ENCODE results near the gene ELF1.

ELF1 gene

DNA sequence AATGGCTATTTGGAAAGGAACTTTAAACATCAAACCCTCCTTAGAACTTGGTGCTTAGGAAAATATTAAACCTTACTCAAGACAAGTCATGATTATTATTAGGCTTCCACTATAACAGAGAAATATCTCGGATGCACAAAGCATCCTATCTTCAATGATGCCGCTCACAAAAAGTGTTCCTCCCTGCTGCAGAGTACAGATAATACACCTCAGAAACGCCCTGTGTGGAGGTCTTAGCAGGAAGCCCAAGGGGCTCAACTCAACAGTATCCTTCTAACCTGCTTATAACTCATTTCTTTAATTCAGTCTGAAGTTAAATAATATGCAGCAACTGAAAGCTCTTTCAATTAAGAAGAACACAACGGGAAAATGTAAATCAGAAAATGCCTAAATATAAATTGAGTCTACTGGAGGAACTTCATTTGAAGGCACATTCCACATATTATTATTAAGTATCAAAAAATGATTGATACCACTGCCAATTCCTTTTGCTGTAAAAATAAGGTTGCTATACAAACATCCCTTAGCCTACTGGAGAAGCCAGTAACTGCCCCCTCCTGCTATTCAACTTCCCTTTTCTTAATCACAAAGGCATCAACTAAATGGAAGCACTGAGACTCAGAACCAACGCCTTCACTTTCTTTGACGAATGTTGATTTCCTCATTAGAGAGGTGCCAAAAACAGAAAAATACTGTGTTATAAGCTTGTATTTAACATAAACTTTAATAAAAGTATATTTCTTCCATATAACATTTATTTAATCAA is 12.0 kb downstream of the ELF1 start:
- H3K36me3 ChIP-seq (ENCODE audit: control insufficient read depth, insufficient read depth, low read length): no peaks in the 10 kb centered on the region
- no peaks in the 10 kb centered on the region for H3K9me3 ChIP-seq (ENCODE audit: control insufficient read depth, low read length)
- WGBS, 2 experiments: 70 to 87% methylated on average over 4 to 6 of the region's 6 CpGs
- no peak overlapping the region for H3K27ac ChIP-seq (ENCODE audit: insufficient read depth, low read depth, low read length, poor library complexity, severe bottlenecking)
- H3K27me3 ChIP-seq (ENCODE audit: control insufficient read depth, insufficient read depth, low read length, poor library complexity, severe bottlenecking): no peaks in the 10 kb centered on the region
- H3K4me3 ChIP-seq (ENCODE audit: insufficient read depth, low read depth, low read length): no peak overlapping the region
- H3K4me1 ChIP-seq (ENCODE audit: control insufficient read depth, insufficient read depth, low read length): no peaks in the 10 kb centered on the region

GRCh38 chr13:41006306-41006705 is 12.8 kb downstream of the ELF1 start:
- Histone ChIP-seq H3K27ac (ENCODE audit: insufficient read depth, low read depth, low read length, poor library complexity, severe bottlenecking) (no peak overlapping the region), H3K27me3 (ENCODE audit: control insufficient read depth, insufficient read depth, low read length, poor library complexity, severe bottlenecking) (no peaks in the 10 kb centered on the region), H3K36me3 (ENCODE audit: control insufficient read depth, insufficient read depth, low read length) (no peaks in the 10 kb centered on the region), H3K4me3 (ENCODE audit: insufficient read depth, low read depth, low read length) (no peak overlapping the region), H3K9me3 (ENCODE audit: control insufficient read depth, low read length) (no peaks in the 10 kb centered on the region), H3K4me1 (ENCODE audit: control insufficient read depth, insufficient read depth, low read length) (no peaks in the 10 kb centered on the region)
- WGBS, 2 experiments: 85 to 100% methylated on average over 1 to 3 of the region's 3 CpGs

DNA sequence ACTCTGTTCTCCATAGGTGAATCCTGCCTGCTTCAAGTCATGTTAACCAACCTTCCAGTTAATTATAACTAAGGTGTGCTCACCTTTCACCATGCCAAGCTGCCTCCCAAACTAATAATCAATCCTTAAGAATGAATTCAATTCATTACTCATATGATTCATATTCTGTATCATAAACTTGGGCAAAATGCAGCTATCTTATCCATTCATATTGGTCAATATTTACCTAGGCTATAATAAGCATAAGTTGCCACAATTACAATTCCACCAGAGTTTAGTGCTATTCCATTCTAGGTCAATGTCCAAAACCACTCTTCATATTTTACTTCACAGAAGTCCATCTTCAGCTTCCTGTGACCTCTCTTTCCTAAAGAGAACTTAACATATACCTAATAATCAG is 13.4 kb downstream of the ELF1 start:
- no peaks in the 10 kb centered on the region for H3K9me3 ChIP-seq (ENCODE audit: control insufficient read depth, low read length)
- H3K27me3 ChIP-seq (ENCODE audit: control insufficient read depth, insufficient read depth, low read length, poor library complexity, severe bottlenecking): no peaks in the 10 kb centered on the region
- H3K4me1 ChIP-seq (ENCODE audit: control insufficient read depth, insufficient read depth, low read length): no peaks in the 10 kb centered on the region
- H3K36me3 ChIP-seq (ENCODE audit: control insufficient read depth, insufficient read depth, low read length): no peaks in the 10 kb centered on the region
- no peak overlapping the region for H3K4me3 ChIP-seq (ENCODE audit: insufficient read depth, low read depth, low read length)
- H3K27ac ChIP-seq (ENCODE audit: insufficient read depth, low read depth, low read length, poor library complexity, severe bottlenecking): no peak overlapping the region

DNA sequence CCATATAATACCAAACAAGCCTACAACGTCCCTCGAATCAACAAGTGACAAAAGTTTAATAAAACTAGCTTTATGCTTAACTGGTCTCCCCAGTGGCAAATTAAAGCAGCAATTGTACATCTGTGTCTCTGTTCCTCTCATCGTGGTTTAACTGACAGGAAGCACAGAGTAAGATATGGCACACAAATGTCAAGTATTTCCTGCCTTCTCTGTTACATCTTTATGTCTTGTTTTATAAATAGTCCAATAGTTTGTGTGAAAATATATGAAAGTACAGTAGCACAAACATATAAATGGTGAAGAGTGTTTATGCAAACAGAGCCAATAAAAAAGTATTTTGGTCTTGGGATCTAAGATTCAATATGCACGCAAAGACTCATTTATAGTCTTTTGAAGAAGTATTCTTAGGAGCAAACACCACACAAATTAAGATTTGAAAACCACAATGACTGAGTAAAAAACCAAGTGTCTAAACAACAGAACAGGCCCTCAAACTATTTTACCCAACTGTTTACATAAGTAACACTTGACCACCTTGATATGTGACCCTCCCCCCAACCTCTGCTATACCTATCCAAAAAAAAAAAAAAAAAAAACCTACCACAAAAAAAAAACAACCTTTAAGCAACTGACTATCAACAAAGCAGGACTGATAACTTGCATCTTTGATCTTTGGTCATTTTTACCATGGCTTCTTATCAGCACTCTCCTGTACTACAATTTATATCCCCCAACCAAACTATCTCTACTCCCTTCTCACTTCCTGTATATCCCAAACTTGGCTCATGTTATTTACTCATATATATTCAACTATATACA is 14.0 kb downstream of the ELF1 start:
- H3K27ac ChIP-seq (ENCODE audit: insufficient read depth, low read depth, low read length, poor library complexity, severe bottlenecking): no peak overlapping the region
- 95 to 97% methylated on average over 4 of the region's 4 CpGs for WGBS, 2 experiments
- H3K4me3 ChIP-seq (ENCODE audit: insufficient read depth, low read depth, low read length): no peak overlapping the region
- H3K4me1 ChIP-seq (ENCODE audit: control insufficient read depth, insufficient read depth, low read length): no peaks in the 10 kb centered on the region
- H3K36me3 ChIP-seq (ENCODE audit: control insufficient read depth, insufficient read depth, low read length): no peaks in the 10 kb centered on the region
- no peaks in the 10 kb centered on the region for H3K9me3 ChIP-seq (ENCODE audit: control insufficient read depth, low read length)
- H3K27me3 ChIP-seq (ENCODE audit: control insufficient read depth, insufficient read depth, low read length, poor library complexity, severe bottlenecking): no peaks in the 10 kb centered on the region

DNA sequence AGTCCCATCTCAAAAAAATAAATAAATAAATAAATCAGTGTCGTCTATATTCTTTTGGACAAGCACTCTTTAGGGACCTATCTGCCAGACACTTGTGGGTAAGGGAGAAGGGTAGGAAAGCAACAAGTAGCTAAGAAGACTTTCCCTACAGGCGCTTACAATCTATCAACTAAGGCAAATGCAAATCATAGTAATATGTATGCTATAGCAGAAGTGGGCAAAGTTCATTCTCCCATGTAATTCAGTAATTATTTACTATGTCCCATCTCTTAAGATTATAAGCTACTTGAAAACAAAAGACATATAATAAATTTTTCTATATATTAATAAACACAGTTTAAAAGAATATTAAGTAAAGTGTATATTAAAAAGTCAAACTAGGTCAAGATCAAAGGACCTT is 16.5 kb downstream of the ELF1 start:
- no CpG with 5 or more reads among the region's 2 CpGs for WGBS, 2 experiments
- H3K9me3 ChIP-seq (ENCODE audit: control insufficient read depth, low read length): no peaks in the 10 kb centered on the region
- no peak overlapping the region for H3K4me3 ChIP-seq (ENCODE audit: insufficient read depth, low read depth, low read length)
- no peaks in the 10 kb centered on the region for H3K4me1 ChIP-seq (ENCODE audit: control insufficient read depth, insufficient read depth, low read length)
- no peaks in the 10 kb centered on the region for H3K27me3 ChIP-seq (ENCODE audit: control insufficient read depth, insufficient read depth, low read length, poor library complexity, severe bottlenecking)
- H3K27ac ChIP-seq (ENCODE audit: insufficient read depth, low read depth, low read length, poor library complexity, severe bottlenecking): no peak overlapping the region
- H3K36me3 ChIP-seq (ENCODE audit: control insufficient read depth, insufficient read depth, low read length): no peaks in the 10 kb centered on the region

- Histone ChIP-seq H3K36me3 (ENCODE audit: control insufficient read depth, insufficient read depth, low read length) (no peaks in the 10 kb centered on the region), H3K27ac (ENCODE audit: insufficient read depth, low read depth, low read length, poor library complexity, severe bottlenecking) (no peak overlapping the region), H3K9me3 (ENCODE audit: control insufficient read depth, low read length) (no peaks in the 10 kb centered on the region), H3K4me1 (ENCODE audit: control insufficient read depth, insufficient read depth, low read length) (no peaks in the 10 kb centered on the region), H3K4me3 (ENCODE audit: insufficient read depth, low read depth, low read length) (no peak overlapping the region), H3K27me3 (ENCODE audit: control insufficient read depth, insufficient read depth, low read length, poor library complexity, severe bottlenecking) (no peaks in the 10 kb centered on the region)
- 95 to 96% methylated on average over 5 of the region's 5 CpGs for WGBS, 2 experiments
Measured at GRCh38 chr13:41001695-41002094, 17.4 kb downstream of the ELF1 start.

DNA sequence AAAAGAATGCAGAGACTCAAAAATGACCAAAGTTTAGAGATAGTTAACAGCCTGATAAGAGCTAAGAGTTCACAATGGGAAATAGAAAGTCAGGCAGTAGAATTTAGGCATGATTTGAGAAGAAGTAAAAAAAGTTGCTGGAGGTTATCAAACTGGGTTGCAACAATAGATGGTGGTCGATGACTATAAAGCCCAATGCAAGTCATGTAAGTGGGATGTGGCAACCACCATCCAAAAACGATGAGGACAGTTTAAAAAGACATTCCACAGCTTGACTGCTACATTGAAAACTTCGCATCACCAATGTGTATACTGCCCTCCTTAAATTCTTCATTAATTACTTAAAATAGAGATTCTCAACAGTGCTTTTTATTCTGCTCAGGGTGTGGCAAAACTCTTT is 19.7 kb downstream of the ELF1 start:
- Histone ChIP-seq H3K4me3 (ENCODE audit: insufficient read depth, low read depth, low read length) (no peak overlapping the region), H3K27ac (ENCODE audit: insufficient read depth, low read depth, low read length, poor library complexity, severe bottlenecking) (no peak overlapping the region), H3K36me3 (ENCODE audit: control insufficient read depth, insufficient read depth, low read length) (no peaks in the 10 kb centered on the region), H3K9me3 (ENCODE audit: control insufficient read depth, low read length) (no peaks in the 10 kb centered on the region), H3K27me3 (ENCODE audit: control insufficient read depth, insufficient read depth, low read length, poor library complexity, severe bottlenecking) (no peaks in the 10 kb centered on the region), H3K4me1 (ENCODE audit: control insufficient read depth, insufficient read depth, low read length) (no peaks in the 10 kb centered on the region)
- 84 to 94% methylated on average over 3 of the region's 3 CpGs for WGBS, 2 experiments

GRCh38 chr13:40996426-40997092 is 22.6 kb downstream of the ELF1 start:
- Histone ChIP-seq H3K27me3 (ENCODE audit: control insufficient read depth, insufficient read depth, low read length, poor library complexity, severe bottlenecking) (no peaks in the 10 kb centered on the region), H3K4me1 (ENCODE audit: control insufficient read depth, insufficient read depth, low read length) (no peaks in the 10 kb centered on the region), H3K36me3 (ENCODE audit: control insufficient read depth, insufficient read depth, low read length) (no peaks in the 10 kb centered on the region), H3K4me3 (ENCODE audit: insufficient read depth, low read depth, low read length) (no peak overlapping the region), H3K27ac (ENCODE audit: insufficient read depth, low read depth, low read length, poor library complexity, severe bottlenecking) (no peak overlapping the region), H3K9me3 (ENCODE audit: control insufficient read depth, low read length) (no peaks in the 10 kb centered on the region)
- WGBS, 2 experiments: 94 to 96% methylated on average over 5 of the region's 5 CpGs

DNA sequence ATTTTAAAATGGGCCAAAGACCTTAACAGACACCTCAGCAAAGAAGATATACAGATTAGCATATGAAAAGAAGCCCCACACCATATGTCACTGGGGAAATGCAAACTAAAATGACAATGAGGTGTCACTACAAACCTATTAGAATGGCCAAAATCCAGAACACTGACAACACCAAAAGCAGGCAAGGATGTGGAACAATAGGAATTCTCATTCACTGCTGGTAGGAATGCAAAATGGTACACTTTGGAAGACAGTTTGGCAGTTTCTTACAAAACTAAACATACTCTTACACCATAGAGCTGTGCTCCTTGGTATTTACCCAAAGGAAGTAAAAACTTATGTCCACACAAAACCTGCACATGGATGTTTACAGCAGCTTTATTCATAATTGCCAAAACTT is 23.1 kb downstream of the ELF1 start:
- no peaks in the 10 kb centered on the region for H3K36me3 ChIP-seq (ENCODE audit: control insufficient read depth, insufficient read depth, low read length)
- no peaks in the 10 kb centered on the region for H3K9me3 ChIP-seq (ENCODE audit: control insufficient read depth, low read length)
- no peaks in the 10 kb centered on the region for H3K4me1 ChIP-seq (ENCODE audit: control insufficient read depth, insufficient read depth, low read length)
- no peak overlapping the region for H3K27ac ChIP-seq (ENCODE audit: insufficient read depth, low read depth, low read length, poor library complexity, severe bottlenecking)
- H3K27me3 ChIP-seq (ENCODE audit: control insufficient read depth, insufficient read depth, low read length, poor library complexity, severe bottlenecking): no peaks in the 10 kb centered on the region
- H3K4me3 ChIP-seq (ENCODE audit: insufficient read depth, low read depth, low read length): no peak overlapping the region

DNA sequence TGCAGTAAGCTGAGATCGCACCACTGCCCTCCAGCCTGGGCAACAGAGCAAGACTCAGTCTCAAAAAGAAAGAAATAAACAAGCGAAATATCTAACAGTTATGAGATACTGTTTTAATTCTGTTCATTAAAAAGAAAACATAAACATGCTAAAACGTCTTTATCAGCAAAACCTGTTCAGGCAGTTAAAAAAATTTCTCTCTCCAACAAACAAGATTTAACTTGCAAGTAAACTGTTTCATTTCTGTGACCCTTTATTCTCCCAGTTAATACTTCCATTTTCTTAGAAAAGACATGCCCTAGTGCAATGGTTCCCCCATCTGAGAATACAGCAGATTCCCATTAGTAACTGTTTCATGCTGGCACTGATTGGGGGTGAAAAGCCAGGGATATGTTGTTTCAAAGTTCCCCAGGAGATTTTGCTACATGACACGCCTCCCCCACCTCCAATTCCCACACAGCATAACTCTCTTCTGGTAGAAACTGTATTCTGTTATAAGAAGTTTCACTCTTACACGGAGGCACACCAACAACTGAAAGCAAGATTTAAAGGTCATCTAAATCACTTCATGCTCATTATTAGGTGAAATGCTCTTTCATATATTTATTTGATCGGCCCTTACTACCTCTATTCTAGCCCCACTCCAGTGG is 24.4 kb downstream of the ELF1 start:
- Histone ChIP-seq H3K27ac (ENCODE audit: insufficient read depth, low read depth, low read length, poor library complexity, severe bottlenecking) (no peak overlapping the region), H3K9me3 (ENCODE audit: control insufficient read depth, low read length) (no peaks in the 10 kb centered on the region)

More for the DNA sequence above, 24.4 kb downstream of the ELF1 start:
- Histone ChIP-seq H3K4me3 (ENCODE audit: insufficient read depth, low read depth, low read length) (no peak overlapping the region), H3K27me3 (ENCODE audit: control insufficient read depth, insufficient read depth, low read length, poor library complexity, severe bottlenecking) (no peaks in the 10 kb centered on the region), H3K4me1 (ENCODE audit: control insufficient read depth, insufficient read depth, low read length) (no peaks in the 10 kb centered on the region), H3K36me3 (ENCODE audit: control insufficient read depth, insufficient read depth, low read length) (no peaks in the 10 kb centered on the region)
- WGBS, 2 experiments: 94 to 96% methylated on average over 5 to 6 of the region's 6 CpGs
